ENCODE measurements around the gene FRS3. TPM values are rescaled to one million over a fixed set of nuclear protein-coding genes. Genes with fewer than 3 reads are reported as not detected.
"Not testable (repeated sequence)": the region's sequence is repeated elsewhere in the genome, so short reads cannot be mapped to it uniquely, and the experiment has no call there.

FRS3 gene
- total RNA-seq, 4 donors from 2014 or later = 4.4 to 11.4 (median 7.5) TPM

- WGBS, 2 donors = 91 to 94% methylated on average over 2 of the region's 2 CpGs
- DNase-seq (ENCODE audit: low spot score in 2 of 2) = no peak
Measured at GRCh38 chr6:41813956-41814355, 34.3 kb upstream of the FRS3 start.

GRCh38 chr6:41813469-41813868 lies 33.8 kb upstream of the FRS3 start:
- no peak for TF ChIP-seq EP300 (IDR thresholded peaks at IDR 0.05)
- TF ChIP-seq, protein P1, sequence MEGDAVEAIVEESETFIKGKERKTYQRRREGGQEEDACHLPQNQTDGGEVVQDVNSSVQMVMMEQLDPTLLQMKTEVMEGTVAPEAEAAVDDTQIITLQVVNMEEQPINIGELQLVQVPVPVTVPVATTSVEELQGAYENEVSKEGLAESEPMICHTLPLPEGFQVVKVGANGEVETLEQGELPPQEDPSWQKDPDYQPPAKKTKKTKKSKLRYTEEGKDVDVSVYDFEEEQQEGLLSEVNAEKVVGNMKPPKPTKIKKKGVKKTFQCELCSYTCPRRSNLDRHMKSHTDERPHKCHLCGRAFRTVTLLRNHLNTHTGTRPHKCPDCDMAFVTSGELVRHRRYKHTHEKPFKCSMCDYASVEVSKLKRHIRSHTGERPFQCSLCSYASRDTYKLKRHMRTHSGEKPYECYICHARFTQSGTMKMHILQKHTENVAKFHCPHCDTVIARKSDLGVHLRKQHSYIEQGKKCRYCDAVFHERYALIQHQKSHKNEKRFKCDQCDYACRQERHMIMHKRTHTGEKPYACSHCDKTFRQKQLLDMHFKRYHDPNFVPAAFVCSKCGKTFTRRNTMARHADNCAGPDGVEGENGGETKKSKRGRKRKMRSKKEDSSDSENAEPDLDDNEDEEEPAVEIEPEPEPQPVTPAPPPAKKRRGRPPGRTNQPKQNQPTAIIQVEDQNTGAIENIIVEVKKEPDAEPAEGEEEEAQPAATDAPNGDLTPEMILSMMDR (IDR thresholded peaks at IDR 0.05) = no peak
- no peak for TF ChIP-seq POLR2A (IDR thresholded peaks at IDR 0.05)
- DNase-seq (ENCODE audit: low spot score in 2 of 2) = no peak
- 90 to 97% methylated on average over 2 of the region's 2 CpGs for WGBS, 2 donors
- H3K4me1 ChIP-seq = no peaks in the 10 kb centered on the region
- no peaks in the 10 kb centered on the region for H3K36me3 ChIP-seq
- H3K27ac ChIP-seq = no peak overlapping the region
- H3K9me3 ChIP-seq = no peaks in the 10 kb centered on the region
- no peak overlapping the region for H3K4me3 ChIP-seq
- no peaks in the 10 kb centered on the region for H3K27me3 ChIP-seq

More at GRCh38 chr6:41813956-41814355, 34.3 kb upstream of the FRS3 start:
- no peaks in the 10 kb centered on the region for H3K9me3 ChIP-seq
- TF ChIP-seq, protein P1 (IDR thresholded peaks at IDR 0.05) = no peak
- no peak for TF ChIP-seq POLR2A (IDR thresholded peaks at IDR 0.05)
- no peak for TF ChIP-seq EP300 (IDR thresholded peaks at IDR 0.05)
- no peaks in the 10 kb centered on the region for H3K4me1 ChIP-seq
- no peak overlapping the region for H3K4me3 ChIP-seq
- H3K27ac ChIP-seq = no peak overlapping the region
- no peaks in the 10 kb centered on the region for H3K36me3 ChIP-seq
- H3K27me3 ChIP-seq = no peaks in the 10 kb centered on the region

GRCh38 chr6:41811946-41812345 lies 32.2 kb upstream of the FRS3 start:
- H3K4me1 ChIP-seq; DNase-seq (ENCODE audit: low spot score in 2 of 2); H3K36me3 ChIP-seq; H3K27me3 ChIP-seq; H3K4me3 ChIP-seq; H3K27ac ChIP-seq; H3K9me3 ChIP-seq: not testable (repeated sequence)
- WGBS, 2 donors = 95 to 97% methylated on average over 13 of the region's 13 CpGs

DNA sequence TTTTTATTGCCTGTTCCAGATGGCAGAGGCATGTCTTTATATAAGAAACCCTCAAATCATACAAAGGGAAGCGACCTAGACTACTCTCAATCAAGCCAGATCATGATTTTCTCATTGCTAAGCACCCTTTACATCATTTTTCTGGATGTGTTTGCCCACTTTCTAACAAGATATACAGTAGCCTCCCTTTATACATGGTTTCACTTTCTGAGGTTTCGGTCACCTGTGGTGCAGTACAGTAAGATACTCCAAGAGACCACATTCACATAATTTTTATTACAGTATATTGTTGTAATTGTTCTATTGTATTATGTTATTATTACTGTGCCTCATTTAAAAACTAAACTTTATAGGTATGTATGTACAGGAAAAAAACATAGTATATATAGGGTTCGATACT lies 31.4 kb upstream of the FRS3 start:
- WGBS, 2 donors = 90 to 93% methylated on average over 3 of the region's 3 CpGs
- Histone ChIP-seq H3K27ac (no peak overlapping the region), H3K4me3 (no peak overlapping the region), H3K4me1 (no peaks in the 10 kb centered on the region), H3K27me3 (no peaks in the 10 kb centered on the region), H3K36me3 (peaks cover 0 to 6% (median 0%) of the 10 kb centered on the region in 3 donors), H3K9me3 (no peaks in the 10 kb centered on the region)
- TF ChIP-seq EP300 (IDR thresholded peaks at IDR 0.05) (no peak), POLR2A (IDR thresholded peaks at IDR 0.05) (no peak)
- TF ChIP-seq, protein P1 (IDR thresholded peaks at IDR 0.05) = no peak
- DNase-seq (ENCODE audit: low spot score in 2 of 2) = no peak

GRCh38 chr6:41805830-41806774 lies 26.4 kb upstream of the FRS3 start:
- 94 to 96% methylated on average over 74 of the region's 74 CpGs for WGBS, 2 donors
- Histone ChIP-seq H3K27me3 (no peaks in the 10 kb centered on the region), H3K27ac (no peak overlapping the region), H3K4me1 (no peaks in the 10 kb centered on the region), H3K9me3 (no peaks in the 10 kb centered on the region), H3K4me3 (no peak overlapping the region), H3K36me3 (peaks cover 0 to 22% (median 0%) of the 10 kb centered on the region in 3 donors)
- TF ChIP-seq EP300 (IDR thresholded peaks at IDR 0.05) = no peak
- no peak for TF ChIP-seq POLR2A (IDR thresholded peaks at IDR 0.05)
- TF ChIP-seq, protein P1 (IDR thresholded peaks at IDR 0.05) = no peak
- no peak for DNase-seq (ENCODE audit: low spot score in 2 of 2)

All from tibial nerve (tissue), 4 donors.